ENCODE data around the gene SLC12A6. TPM values are rescaled to one million over a fixed set of nuclear protein-coding genes. Genes with fewer than 3 reads are reported as not detected.
A peak's percentile ranks its signal among the peaks of the same experiment; 100 is the strongest.

SLC12A6 gene
- polyA plus RNA-seq, 4 donors, result 16.6 to 29.3 (median 24.0) TPM

DNA sequence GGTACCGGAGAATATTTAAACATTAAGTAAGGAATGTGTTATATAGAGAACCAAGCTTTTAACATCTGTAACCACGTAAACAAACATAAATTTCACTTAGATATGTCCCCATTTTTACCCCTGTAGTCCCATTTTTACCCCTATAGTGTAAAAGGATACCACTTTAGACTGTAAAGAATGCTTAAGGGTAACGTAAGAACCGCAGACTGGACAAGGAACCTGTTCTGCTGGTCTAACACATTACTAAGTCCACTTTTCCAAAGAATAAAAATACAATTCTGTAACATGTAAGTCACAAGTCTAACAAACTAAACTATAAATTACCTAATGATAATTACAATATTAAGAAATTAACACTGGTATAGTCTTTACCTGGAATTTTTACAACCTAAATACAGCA lies 2.9 kb downstream of the SLC12A6 start:
- no peak for DNase-seq (ENCODE audit: low read depth in 4 of 4, low spot score in 2 of 4)

DNA sequence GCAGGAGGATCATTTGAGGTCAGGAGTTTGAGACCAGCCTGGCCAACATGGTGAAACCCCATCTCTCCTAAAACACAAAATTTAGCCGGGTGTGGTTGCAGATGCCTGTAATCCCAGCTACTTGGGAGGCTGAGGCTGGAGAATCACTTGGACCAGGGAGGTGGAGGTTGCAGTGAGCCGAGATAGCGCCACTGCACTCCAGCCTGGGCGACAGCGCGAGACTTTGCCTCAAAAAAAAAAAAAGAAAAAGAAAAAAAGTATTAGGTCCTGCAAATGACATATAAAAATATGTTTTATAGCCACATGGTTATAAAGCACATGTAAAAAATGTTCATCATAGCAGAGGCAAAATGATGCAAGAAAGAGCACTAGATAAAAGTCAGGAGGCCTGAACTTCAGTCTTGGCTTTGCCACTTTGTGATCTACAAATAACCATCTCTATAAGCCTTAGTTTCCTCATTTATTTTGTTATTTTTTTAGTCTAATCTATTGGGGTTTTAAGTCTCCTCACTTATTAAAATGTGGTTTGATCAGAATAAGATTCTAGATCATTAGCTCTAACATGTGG lies 4.9 kb downstream of the SLC12A6 start:
- DNase-seq (ENCODE audit: low read depth in 4 of 4, low spot score in 2 of 4), result no peak

DNA sequence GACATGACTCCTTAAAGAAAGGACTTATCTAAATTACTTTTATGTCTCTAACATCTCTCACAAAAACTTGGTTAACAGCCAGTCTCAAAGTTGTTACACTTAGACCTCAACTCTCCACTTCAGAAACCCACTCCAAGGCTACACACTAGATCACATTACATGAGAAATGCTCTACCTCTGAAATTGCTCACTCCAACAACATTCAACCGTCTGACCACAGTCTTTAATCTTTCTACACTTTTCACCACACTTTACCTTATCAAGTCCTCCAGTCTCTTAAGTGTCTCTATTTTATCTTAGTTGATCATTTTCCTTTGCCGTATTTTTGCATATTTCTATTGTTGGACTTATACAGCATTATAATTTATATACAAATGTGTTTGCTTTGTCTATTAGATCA lies 5.8 kb downstream of the SLC12A6 start:
- DNase-seq (ENCODE audit: low read depth in 4 of 4, low spot score in 2 of 4), result no peak

DNA sequence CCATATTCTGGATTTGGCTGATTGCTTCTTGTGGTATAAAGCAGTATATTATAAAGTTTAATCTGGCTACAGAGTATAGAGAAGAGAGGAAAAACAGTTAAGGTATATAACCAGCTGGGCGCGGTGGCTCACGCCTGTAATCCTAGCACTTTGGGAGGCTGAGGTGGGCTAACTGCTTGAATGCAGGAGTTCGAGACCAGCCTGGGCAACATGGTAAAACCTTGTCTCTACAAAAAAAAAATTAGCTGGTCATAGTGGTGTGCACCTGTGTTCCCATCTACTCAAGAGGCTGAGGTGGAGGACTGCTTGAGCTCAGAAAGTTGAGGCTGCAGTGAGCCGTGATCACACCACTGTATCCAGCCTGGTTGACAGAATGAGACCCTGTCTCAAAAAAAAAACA lies 7.3 kb downstream of the SLC12A6 start:
- no peak for DNase-seq (ENCODE audit: low read depth in 4 of 4, low spot score in 2 of 4)

DNA sequence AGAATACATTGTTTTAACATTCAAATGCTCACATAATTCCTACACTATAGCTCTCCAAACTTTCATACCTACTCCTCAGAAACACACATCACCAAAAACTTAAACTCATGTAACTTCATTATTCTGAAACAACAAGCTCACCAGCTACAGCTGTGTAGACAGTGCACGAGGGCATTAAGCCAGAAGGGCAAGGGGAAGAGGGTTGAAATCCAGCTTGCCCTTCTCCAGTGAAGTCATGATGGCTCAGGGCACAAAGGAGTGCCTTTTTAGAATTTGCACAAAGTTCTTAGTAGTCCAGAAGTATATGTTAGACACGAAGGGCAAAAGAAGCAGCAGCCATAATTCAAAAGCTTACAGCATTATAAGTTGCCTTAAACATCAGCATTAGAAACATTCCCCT lies 8.6 kb downstream of the SLC12A6 start:
- no peak for DNase-seq (ENCODE audit: low read depth in 4 of 4, low spot score in 2 of 4)

DNA sequence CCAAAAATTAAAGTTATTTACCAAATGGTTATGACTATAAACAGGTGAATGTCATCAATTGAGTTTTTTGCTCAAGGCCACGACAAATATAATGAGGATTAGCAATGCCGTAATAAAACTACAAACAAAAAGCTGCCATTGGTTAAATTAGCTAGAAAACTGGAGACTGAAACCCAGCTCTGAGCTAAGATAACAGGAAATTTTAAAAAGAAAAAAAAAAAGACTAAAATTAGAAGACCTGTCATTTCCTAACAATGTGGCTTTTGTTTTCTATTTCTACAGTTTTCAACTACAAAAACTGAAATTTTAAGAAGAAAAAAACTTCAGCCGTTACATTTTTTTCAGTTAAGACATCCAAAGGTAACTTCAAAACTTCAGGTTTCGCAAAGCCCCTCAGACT lies 9.7 kb downstream of the SLC12A6 start:
- DNase-seq (ENCODE audit: low read depth in 4 of 4, low spot score in 2 of 4), result no peak

DNA sequence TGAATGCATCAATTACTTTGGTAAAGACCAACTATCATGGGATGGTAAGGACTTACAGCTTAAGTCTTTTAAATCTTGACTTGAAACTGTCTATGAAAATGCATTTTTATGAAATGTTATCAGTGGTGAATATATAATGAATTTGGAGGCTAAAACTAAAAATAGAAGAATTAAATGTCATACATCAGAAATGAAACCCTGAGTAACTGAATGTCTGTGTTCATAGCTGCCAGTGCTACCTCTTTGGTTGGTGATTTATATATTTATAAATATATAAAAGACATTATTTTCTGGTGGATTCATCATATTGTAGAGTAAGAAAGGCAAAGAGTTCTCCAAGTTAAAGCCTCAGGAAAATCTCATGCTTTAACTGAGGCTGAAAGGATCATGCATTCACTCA lies 12.2 kb downstream of the SLC12A6 start:
- no peak for DNase-seq (ENCODE audit: low read depth in 4 of 4, low spot score in 2 of 4)

DNA sequence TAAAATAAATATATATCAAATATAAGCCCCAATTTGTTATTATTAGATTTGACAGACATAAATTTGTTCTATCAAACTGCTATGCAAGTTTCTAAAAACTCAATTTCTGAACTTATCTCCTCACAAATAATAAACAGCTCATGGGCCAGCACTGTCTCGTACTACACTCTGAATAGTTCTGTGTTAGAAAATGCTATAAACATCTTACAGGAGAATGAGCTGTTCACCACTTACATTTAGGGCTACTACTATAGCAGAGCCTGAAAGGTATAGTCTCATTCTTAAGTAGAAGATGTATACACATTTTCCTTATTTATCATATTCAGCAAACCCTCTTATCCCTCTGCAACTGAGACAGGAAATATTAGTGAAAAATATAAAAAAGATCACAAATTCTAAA lies 12.6 kb downstream of the SLC12A6 start:
- no peak for DNase-seq (ENCODE audit: low read depth in 4 of 4, low spot score in 2 of 4)

DNA sequence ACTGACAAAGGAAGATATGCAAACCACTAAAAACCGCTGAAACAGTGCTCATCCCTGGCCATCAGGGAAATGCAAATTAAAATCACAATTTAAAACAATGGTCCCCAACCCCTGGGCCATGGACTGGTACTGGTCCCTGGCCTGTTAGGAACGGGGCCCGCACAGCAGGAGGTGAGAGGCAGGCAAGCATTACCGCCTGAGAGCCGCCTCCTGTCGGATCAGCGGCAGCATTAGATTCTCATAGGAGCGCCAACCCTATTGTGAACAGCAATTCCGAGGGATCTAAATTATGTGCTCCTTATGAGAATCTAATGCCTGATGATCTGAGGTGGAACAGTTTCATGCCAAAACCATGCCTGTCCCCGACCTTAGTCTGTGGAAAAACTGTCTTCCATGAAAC lies 14.4 kb downstream of the SLC12A6 start:
- DNase-seq (ENCODE audit: low read depth in 4 of 4, low spot score in 2 of 4), result no peak

DNA sequence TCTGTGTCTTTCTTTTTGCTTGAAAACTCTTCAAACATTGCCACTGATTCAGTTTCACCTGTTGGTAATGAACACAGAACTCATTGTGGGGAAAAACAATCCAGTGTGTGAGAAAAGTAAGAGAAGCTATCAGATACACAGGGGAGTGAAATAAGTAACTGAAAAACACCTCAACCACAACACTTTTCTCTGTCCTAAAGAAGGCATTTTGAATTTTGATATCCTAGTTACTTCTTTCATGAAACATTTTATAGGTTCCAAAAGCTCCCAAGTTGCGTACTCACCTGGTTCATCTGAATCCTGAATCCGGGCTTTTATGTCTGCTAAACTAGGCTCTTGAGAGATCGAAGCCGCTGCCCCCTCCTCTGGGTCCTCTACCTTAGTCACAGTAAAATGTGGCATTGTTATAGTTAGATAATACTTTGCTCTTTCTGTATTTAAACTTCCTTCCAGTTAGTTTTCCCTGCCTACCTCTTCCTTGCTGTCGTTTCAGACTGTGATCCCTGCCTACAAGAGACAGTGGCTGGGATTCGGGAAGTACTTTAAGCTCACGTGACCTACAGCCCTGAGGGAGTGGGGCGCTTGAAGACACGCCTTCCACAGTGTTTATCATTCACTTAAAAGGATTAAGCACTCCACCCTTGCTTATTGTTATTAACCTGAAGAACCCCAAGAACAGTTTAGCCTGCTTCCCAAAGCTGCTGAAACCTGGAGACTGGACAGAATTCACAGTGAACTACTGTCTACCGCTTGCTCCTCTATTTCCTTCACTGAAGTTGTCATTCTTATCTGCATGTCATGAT lies 19.1 kb downstream of the SLC12A6 start:
- peak in 1 of 4 donors; percentile 50 for DNase-seq (ENCODE audit: low read depth in 4 of 4, low spot score in 2 of 4)

DNA sequence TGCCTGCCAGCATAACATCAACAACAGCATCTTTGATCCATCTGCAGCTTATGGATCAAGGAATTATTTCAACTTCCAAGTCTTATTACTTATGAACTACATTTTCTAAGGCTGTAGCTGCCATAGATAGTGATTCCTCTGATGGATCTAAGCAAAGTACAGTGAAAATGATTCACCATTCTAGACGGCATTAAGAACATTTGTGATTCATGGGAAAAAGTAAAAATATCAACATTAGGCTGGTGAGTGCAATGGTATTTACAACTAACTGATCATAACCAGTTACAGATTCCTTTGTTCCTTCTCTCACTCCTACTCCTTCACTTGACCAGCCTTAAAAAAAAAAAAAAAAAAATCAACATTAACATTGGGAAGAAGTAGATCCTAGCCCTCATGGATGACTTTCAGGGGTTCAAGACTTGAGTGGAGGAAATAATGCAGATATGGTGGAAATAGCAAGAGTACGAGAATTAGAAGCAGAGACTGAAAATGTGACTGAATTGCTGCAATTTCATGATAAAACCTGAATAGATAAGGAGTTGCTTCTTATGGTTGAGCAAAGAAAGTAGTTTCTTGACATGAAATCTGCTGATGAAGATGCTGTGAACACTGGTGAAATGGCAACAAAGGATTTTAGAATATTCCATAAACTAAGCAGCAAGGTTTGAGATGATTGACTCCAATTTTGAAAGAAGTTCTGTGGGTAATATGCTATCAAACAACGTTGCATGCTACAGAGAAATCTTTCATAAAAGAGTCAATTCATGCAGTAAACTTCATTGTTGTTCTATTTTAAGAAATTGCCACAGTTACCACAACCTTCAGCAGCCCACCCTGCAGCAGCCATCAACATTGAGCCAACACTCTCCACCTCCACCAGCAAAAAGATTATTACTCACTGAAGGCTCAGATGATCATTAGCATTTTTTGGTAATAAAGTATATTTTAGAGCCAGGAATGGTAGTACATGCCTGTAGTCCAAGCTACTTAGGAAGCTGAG lies 22.8 kb downstream of the SLC12A6 start:
- DNase-seq (ENCODE audit: low read depth in 4 of 4, low spot score in 2 of 4), result no peak

DNA sequence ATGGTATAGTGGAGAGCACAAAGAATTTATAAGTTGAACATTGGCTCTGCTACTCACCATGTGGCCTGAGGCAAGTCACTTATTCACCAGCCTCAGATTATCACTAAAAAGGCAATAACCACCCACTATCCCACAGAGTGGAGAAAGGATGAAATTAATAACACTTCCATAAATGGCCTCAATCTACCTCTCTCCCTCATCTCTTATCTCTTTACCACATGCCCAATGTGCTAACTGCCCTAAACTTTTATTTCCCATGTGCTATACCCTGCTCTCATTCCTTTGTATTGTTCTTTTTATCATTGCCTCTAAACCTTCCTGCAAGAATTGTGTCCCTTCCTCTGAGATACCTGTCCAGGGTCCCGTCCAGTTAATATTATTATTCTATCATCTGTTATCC lies 26.0 kb downstream of the SLC12A6 start:
- no peak for DNase-seq (ENCODE audit: low read depth in 4 of 4, low spot score in 2 of 4)

DNA sequence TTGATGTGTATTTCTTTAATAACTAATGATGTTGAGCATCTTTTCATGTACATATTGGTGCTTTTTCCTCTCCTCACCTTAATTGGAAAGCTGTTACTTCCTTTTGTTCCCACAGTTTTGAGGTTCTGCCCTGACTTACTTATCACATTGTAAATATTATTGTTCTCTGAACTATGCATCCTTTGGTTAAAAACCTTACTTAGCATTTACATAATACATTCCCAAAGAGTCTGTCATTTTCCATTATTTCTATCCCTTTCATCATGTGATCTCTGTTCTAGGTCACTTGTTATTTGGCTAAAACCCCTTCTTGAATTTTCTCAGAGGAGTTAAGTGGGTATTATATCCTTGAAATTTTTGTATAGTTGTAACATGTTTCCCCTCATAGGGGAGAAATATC lies 33.0 kb downstream of the SLC12A6 start:
- no peak for DNase-seq (ENCODE audit: low read depth in 4 of 4, low spot score in 2 of 4)

DNA sequence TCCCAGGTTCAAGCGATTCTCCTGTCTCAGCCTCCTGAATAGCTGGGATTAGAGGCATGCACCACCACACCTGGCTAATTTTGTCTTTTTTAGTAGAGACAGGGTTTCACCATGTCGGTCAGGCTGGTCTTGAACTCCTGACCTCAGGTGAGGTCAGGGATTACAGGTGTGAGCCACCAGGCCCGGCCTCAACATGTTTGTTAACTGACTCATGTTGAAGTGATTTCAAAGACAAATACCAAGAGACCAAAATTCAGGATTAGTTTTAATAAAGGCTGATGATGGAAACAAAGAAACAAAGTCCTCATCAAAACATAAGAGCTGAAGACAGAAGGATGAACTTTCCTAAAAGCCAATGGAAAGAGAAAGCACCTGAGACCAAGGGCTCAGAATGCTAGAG lies 36.5 kb downstream of the SLC12A6 start:
- DNase-seq (ENCODE audit: low read depth in 4 of 4, low spot score in 2 of 4), result no peak

DNA sequence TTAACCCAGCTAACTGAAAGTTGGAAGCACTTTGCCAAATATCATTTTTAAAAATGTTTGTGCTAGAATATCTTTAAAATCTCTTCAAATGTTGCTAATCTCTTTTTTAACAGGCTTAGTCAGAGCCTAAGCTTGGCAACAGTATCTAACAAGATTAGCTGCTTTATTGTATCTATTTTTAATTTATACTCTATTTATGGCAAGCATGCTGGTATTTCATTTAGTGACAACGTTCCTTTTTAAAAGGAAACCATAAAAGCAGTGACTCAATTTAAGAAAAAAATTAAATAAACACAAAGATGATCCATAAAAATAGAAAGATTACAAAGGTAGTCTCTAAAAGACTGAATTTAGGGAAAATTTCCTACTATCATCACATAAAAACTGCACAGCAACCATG lies 40.5 kb downstream of the SLC12A6 start:
- no peak for DNase-seq (ENCODE audit: low read depth in 4 of 4, low spot score in 2 of 4)

DNA sequence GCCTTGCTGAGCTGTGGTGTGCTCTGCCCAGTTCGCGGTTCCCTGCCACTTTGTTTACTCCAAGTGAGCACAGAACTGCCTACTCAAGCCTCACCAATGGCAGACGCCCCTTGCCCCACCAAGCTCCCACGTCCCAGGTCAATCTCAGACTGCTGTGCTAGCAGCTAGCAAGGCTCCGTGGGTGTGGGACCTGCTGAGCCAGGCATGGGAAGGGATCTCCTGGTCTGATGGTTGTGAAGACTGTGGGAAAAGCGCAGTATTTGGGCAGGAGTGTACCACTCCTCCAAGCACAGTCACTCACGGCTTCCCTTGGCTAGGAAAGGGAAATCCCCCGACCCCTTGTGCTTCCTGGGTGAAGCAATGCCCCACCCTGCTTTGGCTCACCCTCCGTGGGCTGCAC lies 45.0 kb downstream of the SLC12A6 start:
- no peak for DNase-seq (ENCODE audit: low read depth in 4 of 4, low spot score in 2 of 4)

DNA sequence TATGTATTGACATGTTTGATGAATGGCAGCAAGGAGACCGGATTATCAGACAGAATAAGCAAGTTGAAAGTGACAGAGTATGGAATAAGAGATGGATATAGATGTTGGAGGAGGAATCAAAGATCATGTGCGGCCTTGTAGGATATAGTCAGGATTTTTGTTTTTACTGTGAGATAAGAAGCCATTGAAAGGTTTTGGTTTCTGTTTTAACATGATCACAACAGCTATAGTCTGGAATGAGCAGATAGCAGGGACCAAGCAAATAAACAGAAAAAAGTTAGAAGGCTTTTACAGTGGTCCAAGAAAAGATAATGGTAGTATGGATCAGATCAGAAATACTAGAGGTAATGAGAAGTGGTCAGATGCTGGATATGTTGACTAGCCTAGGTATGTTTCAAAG lies 52.6 kb downstream of the SLC12A6 start:
- DNase-seq (ENCODE audit: low read depth in 4 of 4, low spot score in 2 of 4), result no peak

DNA sequence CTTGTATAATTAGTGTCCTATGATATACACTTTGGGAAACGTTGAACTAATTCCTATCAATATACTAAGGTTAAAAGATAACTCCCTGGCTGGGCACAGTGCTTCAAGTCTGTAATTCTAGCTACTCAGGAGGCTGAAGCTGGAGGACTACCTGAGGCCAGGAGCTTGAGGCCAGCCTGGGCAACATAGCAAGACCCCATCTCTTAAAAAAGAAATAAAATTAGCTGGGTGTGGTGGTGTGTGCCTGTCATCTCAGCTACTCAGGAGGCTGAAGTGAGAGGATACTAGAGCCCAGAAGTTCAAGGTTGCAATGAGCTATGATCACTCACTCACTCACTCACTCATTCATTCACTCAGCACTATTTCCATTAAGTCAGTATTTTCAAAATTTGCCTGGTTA lies 55.2 kb downstream of the SLC12A6 start:
- DNase-seq (ENCODE audit: low read depth in 4 of 4, low spot score in 2 of 4), result no peak

DNA sequence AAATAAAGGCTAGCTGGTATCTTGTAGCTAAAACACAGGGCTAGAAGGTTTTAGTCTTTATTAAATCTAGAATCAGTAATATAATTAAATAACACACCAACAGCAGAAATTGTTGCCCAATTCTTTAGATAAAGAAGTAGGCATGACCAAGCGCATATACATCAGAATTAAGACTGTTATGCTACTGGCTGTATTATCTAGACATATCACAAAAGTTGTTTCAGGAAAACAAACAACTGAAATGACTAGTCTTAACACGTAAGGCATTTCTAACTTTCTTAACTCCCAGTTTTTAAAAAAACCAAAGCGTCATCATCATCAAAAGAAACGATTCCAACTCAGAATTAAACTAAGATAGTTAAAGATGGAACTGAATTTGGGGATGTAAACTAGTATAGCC lies 57.4 kb downstream of the SLC12A6 start:
- DNase-seq (ENCODE audit: low read depth in 4 of 4, low spot score in 2 of 4), result no peak

DNA sequence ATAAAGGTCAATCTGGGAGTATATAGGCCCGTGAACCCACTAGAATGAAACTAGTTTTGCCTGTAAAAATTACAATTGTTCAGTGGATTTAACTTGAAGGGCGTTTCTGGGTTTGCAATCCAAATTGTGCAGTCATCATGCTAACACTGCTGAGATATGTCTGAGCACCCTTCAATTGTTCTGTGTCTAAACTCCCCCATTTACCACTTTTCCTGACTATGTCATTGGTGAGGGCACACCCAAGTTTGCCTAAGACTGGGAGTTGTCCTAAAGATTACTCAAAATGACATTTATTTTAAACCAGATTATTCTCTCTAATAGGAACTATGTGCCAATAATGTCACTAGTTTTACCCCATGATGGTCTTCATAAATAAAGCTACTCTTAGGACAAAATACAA lies 58.2 kb downstream of the SLC12A6 start:
- no peak for DNase-seq (ENCODE audit: low read depth in 4 of 4, low spot score in 2 of 4)

DNA sequence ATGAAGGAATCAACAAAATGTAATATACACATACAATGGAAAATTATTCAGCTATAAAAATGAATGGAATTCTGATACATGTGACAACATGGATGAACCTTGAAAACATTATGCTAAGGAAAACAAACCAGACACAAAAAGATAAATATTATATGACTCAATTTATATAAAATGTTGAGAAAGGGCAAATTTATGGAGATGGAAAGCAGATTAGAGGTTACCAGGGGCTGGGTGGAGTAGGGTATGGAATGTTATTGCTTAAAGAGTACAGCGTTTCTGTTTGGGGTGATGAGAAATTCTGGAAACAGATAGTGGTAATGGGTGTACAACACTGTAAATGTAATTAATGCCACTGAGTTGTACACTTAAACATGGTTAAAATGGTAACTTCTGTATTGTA lies 61.9 kb downstream of the SLC12A6 start:
- no peak for DNase-seq (ENCODE audit: low read depth in 4 of 4, low spot score in 2 of 4)

Measured in left renal cortex interstitium (tissue), 4 donors.